Liver (tissue), 9 donors: ENCODE results near the gene DERA. TPM values are rescaled to one million over a fixed set of nuclear protein-coding genes. Genes with fewer than 3 reads are reported as not detected.

Source experiments
- DNase-seq: peaks from one replicate; pipeline ENCODE4 v3.0.0-alpha.2; 2017; ENCODE audit warnings: low spot score
- H3K27ac ChIP-seq, 2 donors: one replicate each; pipeline ENCODE4 v1.7.0; 2013; ENCODE audit warnings: inconsistent platforms in 2 of 2, low read length in 2 of 2, control low read depth in 1 of 2, low read depth in 1 of 2, mild to moderate bottlenecking in 1 of 2
- H3K27me3 ChIP-seq, 4 donors: one replicate each; pipeline versions ENCODE4 v1.6.1 to v1.7.0; 2013; ENCODE audit warnings: low read length in 3 of 4, inconsistent platforms in 1 of 4, mild to moderate bottlenecking in 1 of 4, moderate library complexity in 1 of 4; ENCODE audit not compliant: control insufficient read depth in 4 of 4, insufficient read depth in 4 of 4
- H3K36me3 ChIP-seq, 4 donors: one replicate each; pipeline versions ENCODE4 v1.6.1 to v1.7.0; 2013; ENCODE audit warnings: low read length in 3 of 4, mild to moderate bottlenecking in 3 of 4, low read depth in 1 of 4, moderate library complexity in 1 of 4; ENCODE audit not compliant: control insufficient read depth in 4 of 4, insufficient read depth in 3 of 4
- H3K4me1 ChIP-seq, 4 donors: one replicate each; pipeline versions ENCODE4 v1.6.1 to v1.7.0; 2013; ENCODE audit warnings: low read length in 3 of 4, mild to moderate bottlenecking in 3 of 4, moderate library complexity in 1 of 4; ENCODE audit not compliant: control insufficient read depth in 4 of 4, insufficient read depth in 4 of 4
- H3K4me3 ChIP-seq, 3 donors: one replicate each; pipeline versions ENCODE4 v1.6.1 to v1.7.0; 2013; ENCODE audit warnings: low read length in 3 of 3, control low read depth in 1 of 3, low read depth in 1 of 3, mild to moderate bottlenecking in 1 of 3
- H3K9ac ChIP-seq, 2 donors: one replicate each; pipeline ENCODE4 v1.7.0; 2013; ENCODE audit warnings: low read length in 2 of 2, mild to moderate bottlenecking in 2 of 2, moderate library complexity in 2 of 2, control low read depth in 1 of 2, low read depth in 1 of 2
- H3K9me3 ChIP-seq, 4 donors: one replicate each; pipeline versions ENCODE4 v1.6.1 to v1.7.0; 2013; ENCODE audit warnings: low read length in 3 of 4; ENCODE audit not compliant: control insufficient read depth in 4 of 4
- EGR1 ChIP-seq, 2 donors: IDR thresholded peaks; 2 replicates each; pipeline ENCODE4 v1.6.1; 2016 to 2018; ENCODE audit warnings: antibody characterized with exemption in 2 of 2, low read depth in 2 of 2
- FOXA1 ChIP-seq: IDR thresholded peaks from 2 replicates; pipeline ENCODE4 v1.6.1; 2016; ENCODE audit warnings: antibody characterized with exemption
- FOXA2 ChIP-seq: IDR thresholded peaks from 2 replicates; pipeline ENCODE4 v1.6.1; 2016; ENCODE audit warnings: antibody characterized with exemption
- GABPA ChIP-seq, 2 donors: IDR thresholded peaks in 1 of 2; conservative IDR thresholded peaks in 1 of 2; 2 replicates each; pipeline ENCODE4 v1.6.1; 2016; ENCODE audit warnings: antibody characterized with exemption in 2 of 2, mild to moderate bottlenecking in 1 of 2, moderate library complexity in 1 of 2
- HNF4A ChIP-seq, 2 donors: conservative IDR thresholded peaks; 2 replicates each; pipeline ENCODE4 v1.6.1; 2016; ENCODE audit warnings: antibody characterized with exemption in 2 of 2, mild to moderate bottlenecking in 2 of 2
- HNF4G ChIP-seq: IDR thresholded peaks from 2 replicates; pipeline ENCODE4 v1.6.1; 2016; ENCODE audit warnings: antibody characterized with exemption
- JUND ChIP-seq, 2 donors: IDR thresholded peaks; 2 replicates each; pipeline ENCODE4 v1.6.1; 2016; ENCODE audit warnings: antibody characterized with exemption in 2 of 2
- NR2F2 ChIP-seq: IDR thresholded peaks from 2 replicates; pipeline ENCODE4 v1.6.1; 2016; ENCODE audit warnings: antibody characterized with exemption
- RAD21 ChIP-seq, 2 donors: IDR thresholded peaks; 2 replicates each; pipeline ENCODE4 v1.6.1; 2016; ENCODE audit warnings: antibody characterized with exemption in 2 of 2, mild to moderate bottlenecking in 2 of 2
- RXRA ChIP-seq, 2 donors: IDR thresholded peaks; 2 replicates each; pipeline ENCODE4 v1.6.1; 2017 to 2018; ENCODE audit warnings: antibody characterized with exemption in 2 of 2, mild to moderate bottlenecking in 1 of 2
- SP1 ChIP-seq: IDR thresholded peaks from 2 replicates; pipeline ENCODE4 v1.6.1; 2018; ENCODE audit warnings: antibody characterized with exemption, mild to moderate bottlenecking
- TAF1 ChIP-seq: conservative IDR thresholded peaks from 2 replicates; pipeline ENCODE4 v1.6.1; 2016; ENCODE audit warnings: antibody characterized with exemption, mild to moderate bottlenecking
- YY1 ChIP-seq: IDR thresholded peaks from 2 replicates; pipeline ENCODE4 v1.6.1; 2016; ENCODE audit warnings: antibody characterized with exemption, mild to moderate bottlenecking
- WGBS: extraction: QIAGEN DNeasy Blood & Tissue Kit; methylation state at CpG from one replicate; pipeline ENCODE4 v1.1.7; 2013; 5-methylcytosine and 5-hydroxymethylcytosine counted together
- polyA plus RNA-seq, 2 donors: library from polyadenylated mRNA; stranded (reverse) in 1 of 2; unstranded in 1 of 2; fragments of 200-250 nt in 1 of 2; fragments of >200 nt in 1 of 2; fragmentation: Nextera tagmentation in 1 of 2; extraction: Ambion mirVana in 1 of 2; gene quantifications; one replicate each; pipeline versions ENCODE4 v1.2.1 to v1.2.3, GENCODE V29; 2013 to 2015
- total RNA-seq, 2 donors: library from RNA; depleted of rRNA; stranded (reverse); fragments of >200 nt; gene quantifications; one replicate each; pipeline ENCODE4 v1.2.3, GENCODE V29; 2014
- TF ChIP-seq, protein P1 (sequence below): IDR thresholded peaks from 2 replicates; pipeline ENCODE4 v1.6.1; 2016; ENCODE audit warnings: antibody characterized with exemption
- TF ChIP-seq, protein P2 (sequence below): fragments of 150-350 bp; IDR thresholded peaks from 2 replicates; pipeline ENCODE4 v1.5.1; 2017; ENCODE audit warnings: improper control_type of control experiment, low read depth, low read length; ENCODE audit not compliant: missing input control
- TF ChIP-seq, protein P3 (sequence below): IDR thresholded peaks from 2 replicates; pipeline ENCODE4 v1.6.1; 2016; ENCODE audit warnings: antibody characterized with exemption
- TF ChIP-seq, protein P4 (sequence below): IDR thresholded peaks from 2 replicates; pipeline ENCODE4 v1.6.1; 2016; ENCODE audit warnings: antibody characterized with exemption
- TF ChIP-seq, protein P5 (sequence below): IDR thresholded peaks from 2 replicates; pipeline ENCODE4 v1.6.1; 2016; ENCODE audit warnings: antibody characterized with exemption, mild to moderate bottlenecking
- donor health status: healthy.
- donor health status: healthy.
- donor health status: healthy.
- donor health status: healthy.
- donor health status: healthy.

Gene DERA
- total and polyA plus RNA-seq, 4 donors = 32.9 to 65.2 (median 52.4) TPM

DNA sequence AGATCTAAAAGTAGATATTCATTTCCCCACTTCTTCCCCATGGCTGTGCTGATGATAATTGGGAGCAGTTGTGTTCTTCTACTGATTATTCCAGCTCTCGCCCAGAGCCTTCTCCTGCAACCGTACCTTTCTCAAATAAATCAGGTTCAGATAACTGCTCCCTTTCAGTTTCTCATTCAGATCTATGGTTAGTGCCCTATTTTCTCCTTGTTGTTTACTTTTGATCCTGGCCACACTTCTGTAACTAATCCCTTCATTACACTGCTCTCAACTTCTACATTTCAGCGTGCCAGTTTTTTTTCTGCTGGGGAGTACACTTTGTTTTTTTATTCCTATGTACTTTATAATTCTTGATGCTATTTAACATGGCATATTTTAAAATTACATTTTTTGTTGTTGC is 31.7 kb upstream of the DERA start:
- Histone ChIP-seq H3K4me3 (peak overlapping the region; percentile 11 to 33 (median 23)), H3K27ac (peak overlapping the region; percentile 57 to 74), H3K4me1 (peaks cover 0 to 34% (median 16%) of the 10 kb centered on the region in 4 donors), H3K27me3 (no peaks in the 10 kb centered on the region), H3K9ac (peak overlapping the region in 1 of 2 donors; percentile 25), H3K36me3 (peaks cover 0 to under 1% (median 0%) of the 10 kb centered on the region in 4 donors), H3K9me3 (no peaks in the 10 kb centered on the region)
- WGBS = 48% methylated on average over 3 of the region's 3 CpGs
- no peak for DNase-seq
- TF ChIP-seq HNF4A (conservative IDR thresholded peaks at IDR 0.05) (peak; percentile 24 to 27), JUND (IDR thresholded peaks at IDR 0.05) (no peak), GABPA (IDR thresholded peaks at IDR 0.05 in 1 of 2, conservative IDR thresholded peaks at IDR 0.05 in 1 of 2) (peak in 1 of 2 donors; percentile 41), EGR1 (IDR thresholded peaks at IDR 0.05; ENCODE audit: low read depth in 2 of 2) (no peak), YY1 (peak; percentile 22), SP1 (peak; percentile 61), FOXA1 (peak; percentile 57), FOXA2 (peak; percentile 73)

DNA sequence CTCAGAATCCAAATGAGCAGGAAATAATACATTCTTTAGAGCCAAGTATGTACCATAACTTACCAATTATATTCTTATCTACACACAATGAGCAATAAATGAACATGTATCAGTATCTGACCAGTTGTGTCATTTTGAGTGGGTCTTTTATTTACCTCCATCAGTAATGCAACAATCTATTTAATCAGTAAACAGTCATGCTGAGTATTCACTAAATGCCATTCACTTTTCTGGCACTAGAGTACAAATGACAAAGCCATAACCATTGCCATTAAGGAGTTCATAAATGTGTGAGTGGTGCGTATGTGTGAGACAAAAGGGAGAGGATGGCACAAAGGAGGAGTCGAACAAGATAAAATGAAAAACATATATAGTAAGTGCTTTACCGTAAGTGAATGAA is 30.4 kb upstream of the DERA start:
- H3K27ac ChIP-seq = no peak overlapping the region
- H3K9ac ChIP-seq = no peak overlapping the region
- 95% methylated on average over 3 of the region's 3 CpGs for WGBS
- H3K27me3 ChIP-seq = no peaks in the 10 kb centered on the region
- H3K4me3 ChIP-seq = no peak overlapping the region
- TF ChIP-seq, protein P1, sequence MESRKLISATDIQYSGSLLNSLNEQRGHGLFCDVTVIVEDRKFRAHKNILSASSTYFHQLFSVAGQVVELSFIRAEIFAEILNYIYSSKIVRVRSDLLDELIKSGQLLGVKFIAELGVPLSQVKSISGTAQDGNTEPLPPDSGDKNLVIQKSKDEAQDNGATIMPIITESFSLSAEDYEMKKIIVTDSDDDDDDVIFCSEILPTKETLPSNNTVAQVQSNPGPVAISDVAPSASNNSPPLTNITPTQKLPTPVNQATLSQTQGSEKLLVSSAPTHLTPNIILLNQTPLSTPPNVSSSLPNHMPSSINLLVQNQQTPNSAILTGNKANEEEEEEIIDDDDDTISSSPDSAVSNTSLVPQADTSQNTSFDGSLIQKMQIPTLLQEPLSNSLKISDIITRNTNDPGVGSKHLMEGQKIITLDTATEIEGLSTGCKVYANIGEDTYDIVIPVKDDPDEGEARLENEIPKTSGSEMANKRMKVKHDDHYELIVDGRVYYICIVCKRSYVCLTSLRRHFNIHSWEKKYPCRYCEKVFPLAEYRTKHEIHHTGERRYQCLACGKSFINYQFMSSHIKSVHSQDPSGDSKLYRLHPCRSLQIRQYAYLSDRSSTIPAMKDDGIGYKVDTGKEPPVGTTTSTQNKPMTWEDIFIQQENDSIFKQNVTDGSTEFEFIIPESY = no peak
- no peak for TF ChIP-seq FOXA2
- TF ChIP-seq HNF4A (conservative IDR thresholded peaks at IDR 0.05) = no peak
- TF ChIP-seq RAD21 (IDR thresholded peaks at IDR 0.05) = no peak
- TF ChIP-seq HNF4G = no peak
- TF ChIP-seq, protein P2, sequence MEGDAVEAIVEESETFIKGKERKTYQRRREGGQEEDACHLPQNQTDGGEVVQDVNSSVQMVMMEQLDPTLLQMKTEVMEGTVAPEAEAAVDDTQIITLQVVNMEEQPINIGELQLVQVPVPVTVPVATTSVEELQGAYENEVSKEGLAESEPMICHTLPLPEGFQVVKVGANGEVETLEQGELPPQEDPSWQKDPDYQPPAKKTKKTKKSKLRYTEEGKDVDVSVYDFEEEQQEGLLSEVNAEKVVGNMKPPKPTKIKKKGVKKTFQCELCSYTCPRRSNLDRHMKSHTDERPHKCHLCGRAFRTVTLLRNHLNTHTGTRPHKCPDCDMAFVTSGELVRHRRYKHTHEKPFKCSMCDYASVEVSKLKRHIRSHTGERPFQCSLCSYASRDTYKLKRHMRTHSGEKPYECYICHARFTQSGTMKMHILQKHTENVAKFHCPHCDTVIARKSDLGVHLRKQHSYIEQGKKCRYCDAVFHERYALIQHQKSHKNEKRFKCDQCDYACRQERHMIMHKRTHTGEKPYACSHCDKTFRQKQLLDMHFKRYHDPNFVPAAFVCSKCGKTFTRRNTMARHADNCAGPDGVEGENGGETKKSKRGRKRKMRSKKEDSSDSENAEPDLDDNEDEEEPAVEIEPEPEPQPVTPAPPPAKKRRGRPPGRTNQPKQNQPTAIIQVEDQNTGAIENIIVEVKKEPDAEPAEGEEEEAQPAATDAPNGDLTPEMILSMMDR = no peak
- no peak for TF ChIP-seq JUND (IDR thresholded peaks at IDR 0.05)
- no peak for TF ChIP-seq FOXA1
- no peak for TF ChIP-seq YY1
- TF ChIP-seq TAF1 = no peak
- TF ChIP-seq, protein P3, sequence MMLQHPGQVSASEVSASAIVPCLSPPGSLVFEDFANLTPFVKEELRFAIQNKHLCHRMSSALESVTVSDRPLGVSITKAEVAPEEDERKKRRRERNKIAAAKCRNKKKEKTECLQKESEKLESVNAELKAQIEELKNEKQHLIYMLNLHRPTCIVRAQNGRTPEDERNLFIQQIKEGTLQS = no peak
- no peak for TF ChIP-seq EGR1 (IDR thresholded peaks at IDR 0.05; ENCODE audit: low read depth in 2 of 2)
- TF ChIP-seq, protein P4, sequence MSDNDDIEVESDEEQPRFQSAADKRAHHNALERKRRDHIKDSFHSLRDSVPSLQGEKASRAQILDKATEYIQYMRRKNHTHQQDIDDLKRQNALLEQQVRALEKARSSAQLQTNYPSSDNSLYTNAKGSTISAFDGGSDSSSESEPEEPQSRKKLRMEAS = no peak
- no peak for TF ChIP-seq GABPA (IDR thresholded peaks at IDR 0.05 in 1 of 2, conservative IDR thresholded peaks at IDR 0.05 in 1 of 2)
- no peak for TF ChIP-seq NR2F2
- TF ChIP-seq, protein P5, sequence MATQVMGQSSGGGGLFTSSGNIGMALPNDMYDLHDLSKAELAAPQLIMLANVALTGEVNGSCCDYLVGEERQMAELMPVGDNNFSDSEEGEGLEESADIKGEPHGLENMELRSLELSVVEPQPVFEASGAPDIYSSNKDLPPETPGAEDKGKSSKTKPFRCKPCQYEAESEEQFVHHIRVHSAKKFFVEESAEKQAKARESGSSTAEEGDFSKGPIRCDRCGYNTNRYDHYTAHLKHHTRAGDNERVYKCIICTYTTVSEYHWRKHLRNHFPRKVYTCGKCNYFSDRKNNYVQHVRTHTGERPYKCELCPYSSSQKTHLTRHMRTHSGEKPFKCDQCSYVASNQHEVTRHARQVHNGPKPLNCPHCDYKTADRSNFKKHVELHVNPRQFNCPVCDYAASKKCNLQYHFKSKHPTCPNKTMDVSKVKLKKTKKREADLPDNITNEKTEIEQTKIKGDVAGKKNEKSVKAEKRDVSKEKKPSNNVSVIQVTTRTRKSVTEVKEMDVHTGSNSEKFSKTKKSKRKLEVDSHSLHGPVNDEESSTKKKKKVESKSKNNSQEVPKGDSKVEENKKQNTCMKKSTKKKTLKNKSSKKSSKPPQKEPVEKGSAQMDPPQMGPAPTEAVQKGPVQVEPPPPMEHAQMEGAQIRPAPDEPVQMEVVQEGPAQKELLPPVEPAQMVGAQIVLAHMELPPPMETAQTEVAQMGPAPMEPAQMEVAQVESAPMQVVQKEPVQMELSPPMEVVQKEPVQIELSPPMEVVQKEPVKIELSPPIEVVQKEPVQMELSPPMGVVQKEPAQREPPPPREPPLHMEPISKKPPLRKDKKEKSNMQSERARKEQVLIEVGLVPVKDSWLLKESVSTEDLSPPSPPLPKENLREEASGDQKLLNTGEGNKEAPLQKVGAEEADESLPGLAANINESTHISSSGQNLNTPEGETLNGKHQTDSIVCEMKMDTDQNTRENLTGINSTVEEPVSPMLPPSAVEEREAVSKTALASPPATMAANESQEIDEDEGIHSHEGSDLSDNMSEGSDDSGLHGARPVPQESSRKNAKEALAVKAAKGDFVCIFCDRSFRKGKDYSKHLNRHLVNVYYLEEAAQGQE = no peak
- no peak for TF ChIP-seq SP1
- TF ChIP-seq RXRA (IDR thresholded peaks at IDR 0.05) = no peak
- H3K9me3 ChIP-seq = no peaks in the 10 kb centered on the region
- peaks cover 3 to 38% (median 20%) of the 10 kb centered on the region in 4 donors for H3K4me1 ChIP-seq
- no peak for DNase-seq
- H3K36me3 ChIP-seq = peaks cover 0 to 3% (median under 1%) of the 10 kb centered on the region in 4 donors
